ENCODE measurements around the gene FAXC.

The FAXC gene

DNA sequence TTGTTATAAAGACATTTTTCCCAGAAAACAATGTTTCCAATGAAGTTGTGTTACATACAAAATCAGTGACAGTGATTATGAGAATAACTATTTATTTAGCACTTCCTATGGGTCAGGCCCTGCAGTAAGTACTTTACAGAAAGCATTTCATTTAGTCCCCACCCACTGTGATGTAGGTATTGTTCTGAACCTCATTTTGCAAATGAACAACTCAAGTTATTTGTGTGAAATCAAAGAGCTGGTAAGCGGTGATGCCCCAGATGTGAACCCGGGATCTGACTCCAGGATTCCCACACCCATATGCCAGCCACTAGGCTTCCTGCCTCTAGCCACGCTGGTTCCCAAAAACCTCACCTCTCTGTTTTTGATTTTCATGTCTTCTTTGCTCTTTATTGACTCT, 30.9 kb downstream of the FAXC start:
- no peak for DNase-seq (ENCODE audit: extremely low spot score)
- ChIA-PET CTCF (no interaction called here), POLR2A (no interaction called here)
- TF ChIP-seq ZNF384 (IDR thresholded peaks at IDR 0.05), result no peak
- no peak for TF ChIP-seq PKNOX1 (IDR thresholded peaks at IDR 0.05)
- no peak for TF ChIP-seq FOXK2 (IDR thresholded peaks at IDR 0.05)
- TF ChIP-seq L3MBTL2 (conservative IDR thresholded peaks at IDR 0.05), result no peak
- TF ChIP-seq ELF4 (IDR thresholded peaks at IDR 0.05), result no peak
- no peak for TF ChIP-seq CTBP1 (IDR thresholded peaks at IDR 0.05; ENCODE audit: borderline replicate concordance)
- TF ChIP-seq TARDBP (IDR thresholded peaks at IDR 0.05), result no peak

DNA sequence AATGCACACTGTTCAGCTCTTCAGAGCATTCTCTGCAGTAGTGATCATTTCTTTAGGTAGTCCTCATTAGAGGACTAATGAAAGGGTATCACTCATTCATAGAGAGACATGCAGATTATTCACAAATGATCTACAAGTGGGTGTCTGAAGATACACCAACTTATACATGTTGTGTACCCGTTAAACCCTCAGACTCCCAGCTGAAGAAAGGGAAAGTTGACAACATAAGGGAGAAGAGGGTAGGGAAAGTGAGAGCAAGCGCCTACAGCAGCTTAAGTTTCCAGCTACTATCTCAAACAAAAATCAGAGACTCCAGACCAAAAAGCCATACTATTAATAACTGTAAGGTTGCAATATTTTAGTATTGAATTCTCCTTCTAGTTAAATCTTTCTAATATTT, 37.1 kb downstream of the FAXC start:
- DNase-seq (ENCODE audit: extremely low spot score), result no peak
- POLR2A ChIA-PET, result no interaction called here
- CTCF ChIA-PET, result interaction anchor here (1.0 kb wide), 1 partner anchor 22 kb away, joined by 3 read pairs; no protein-coding TSS in a partner anchor
- no peak for TF ChIP-seq FOXM1 (IDR thresholded peaks at IDR 0.05; ENCODE audit: borderline replicate concordance)
- no peak for TF ChIP-seq PKNOX1 (IDR thresholded peaks at IDR 0.05)
- TF ChIP-seq L3MBTL2 (conservative IDR thresholded peaks at IDR 0.05), result no peak
- TF ChIP-seq FOXA1 (IDR thresholded peaks at IDR 0.05), result no peak
- no peak for TF ChIP-seq ELF4 (IDR thresholded peaks at IDR 0.05)
- TF ChIP-seq CTBP1 (IDR thresholded peaks at IDR 0.05; ENCODE audit: borderline replicate concordance), result no peak
- no peak for TF ChIP-seq LEF1 (IDR thresholded peaks at IDR 0.05; ENCODE audit: borderline replicate concordance)
- no peak for TF ChIP-seq ZNF384 (IDR thresholded peaks at IDR 0.05)
- no peak for TF ChIP-seq HDGF (IDR thresholded peaks at IDR 0.05; ENCODE audit: borderline replicate concordance)
- no peak for TF ChIP-seq SUZ12 (IDR thresholded peaks at IDR 0.05)
- no peak for TF ChIP-seq BHLHE40 (IDR thresholded peaks at IDR 0.05; ENCODE audit: borderline replicate concordance)
- TF ChIP-seq TARDBP (IDR thresholded peaks at IDR 0.05), result no peak
- TF ChIP-seq ARNT (IDR thresholded peaks at IDR 0.05), result no peak
- TF ChIP-seq FOXK2 (IDR thresholded peaks at IDR 0.05), result no peak

- ChIA-PET POLR2A (no interaction called here), CTCF (no interaction called here)
- DNase-seq (ENCODE audit: extremely low spot score), result no peak
- TF ChIP-seq FOXK2 (IDR thresholded peaks at IDR 0.05), result no peak
- TF ChIP-seq LEF1 (IDR thresholded peaks at IDR 0.05; ENCODE audit: borderline replicate concordance), result no peak
- TF ChIP-seq FOXM1 (IDR thresholded peaks at IDR 0.05; ENCODE audit: borderline replicate concordance), result no peak
- TF ChIP-seq SP1 (IDR thresholded peaks at IDR 0.05), result no peak
- TF ChIP-seq PKNOX1 (IDR thresholded peaks at IDR 0.05), result peak; percentile 40; the same call in 1 of the 2 replicates
- no peak for TF ChIP-seq ELF4 (IDR thresholded peaks at IDR 0.05)
- TF ChIP-seq ARNT (IDR thresholded peaks at IDR 0.05), result no peak
- no peak for TF ChIP-seq SUZ12 (IDR thresholded peaks at IDR 0.05)
These were observed 38.9 kb downstream of the FAXC start for GRCh38 chr6:99310553-99310952.

DNA sequence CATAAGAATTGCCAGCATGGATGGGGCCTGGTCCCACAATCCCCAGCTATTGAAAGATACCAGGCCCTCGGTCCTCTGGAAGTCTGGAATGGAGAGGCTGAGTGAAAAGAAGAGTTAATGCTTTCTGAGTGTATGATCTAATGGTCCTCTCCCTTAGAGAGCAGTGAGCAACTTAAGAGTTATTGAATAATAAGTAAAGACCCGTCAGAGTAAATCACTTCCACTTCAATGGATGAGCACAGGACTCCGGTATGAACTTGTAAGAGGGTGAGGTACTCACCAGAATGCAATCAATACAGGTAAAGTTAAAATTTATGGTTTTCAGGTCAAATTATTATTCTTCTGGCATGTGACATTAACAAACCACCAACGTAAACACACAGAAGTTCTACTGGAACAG, 39.9 kb downstream of the FAXC start:
- DNase-seq (ENCODE audit: extremely low spot score), result no peak
- ChIA-PET POLR2A (no interaction called here), CTCF (no interaction called here)
- TF ChIP-seq BHLHE40 (IDR thresholded peaks at IDR 0.05; ENCODE audit: borderline replicate concordance) (no peak), TARDBP (IDR thresholded peaks at IDR 0.05) (no peak), SUZ12 (IDR thresholded peaks at IDR 0.05) (no peak), ARNT (IDR thresholded peaks at IDR 0.05) (no peak), PKNOX1 (IDR thresholded peaks at IDR 0.05) (no peak), SP1 (IDR thresholded peaks at IDR 0.05) (no peak), FOXM1 (IDR thresholded peaks at IDR 0.05; ENCODE audit: borderline replicate concordance) (no peak), L3MBTL2 (conservative IDR thresholded peaks at IDR 0.05) (no peak), HDGF (IDR thresholded peaks at IDR 0.05; ENCODE audit: borderline replicate concordance) (no peak), LEF1 (IDR thresholded peaks at IDR 0.05; ENCODE audit: borderline replicate concordance) (no peak)

DNA sequence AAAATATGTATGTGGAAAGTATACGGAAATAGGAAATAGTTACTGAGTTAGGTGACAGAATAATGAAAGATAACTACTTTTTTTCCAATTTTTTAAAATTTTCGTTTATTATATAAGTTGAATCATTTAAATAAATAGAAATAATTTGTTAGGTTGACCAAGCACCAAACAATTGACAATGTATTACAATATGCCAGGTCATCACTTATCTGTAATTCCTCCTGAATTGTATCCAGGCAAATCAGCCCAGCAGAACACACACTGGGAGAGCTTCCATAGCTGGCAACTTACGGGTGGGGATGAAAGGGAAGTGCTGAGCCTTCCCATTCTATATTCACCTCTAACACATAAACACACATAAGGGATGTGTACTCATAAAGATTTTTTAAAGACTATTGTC, 40.7 kb downstream of the FAXC start:
- no peak for DNase-seq (ENCODE audit: extremely low spot score)
- ChIA-PET POLR2A (no interaction called here), CTCF (no interaction called here)
- no peak for TF ChIP-seq HDGF (IDR thresholded peaks at IDR 0.05; ENCODE audit: borderline replicate concordance)
- TF ChIP-seq LEF1 (IDR thresholded peaks at IDR 0.05; ENCODE audit: borderline replicate concordance), result no peak
- no peak for TF ChIP-seq PKNOX1 (IDR thresholded peaks at IDR 0.05)
- TF ChIP-seq ZNF384 (IDR thresholded peaks at IDR 0.05), result no peak
- no peak for TF ChIP-seq L3MBTL2 (conservative IDR thresholded peaks at IDR 0.05)
- TF ChIP-seq FOXK2 (IDR thresholded peaks at IDR 0.05), result no peak
- no peak for TF ChIP-seq BHLHE40 (IDR thresholded peaks at IDR 0.05; ENCODE audit: borderline replicate concordance)
- no peak for TF ChIP-seq NFRKB (IDR thresholded peaks at IDR 0.05)
- no peak for TF ChIP-seq SP1 (IDR thresholded peaks at IDR 0.05)
- TF ChIP-seq SUZ12 (IDR thresholded peaks at IDR 0.05), result no peak
- TF ChIP-seq TARDBP (IDR thresholded peaks at IDR 0.05), result no peak
- no peak for TF ChIP-seq ARNT (IDR thresholded peaks at IDR 0.05)
- TF ChIP-seq ELF4 (IDR thresholded peaks at IDR 0.05), result no peak
- TF ChIP-seq CTBP1 (IDR thresholded peaks at IDR 0.05; ENCODE audit: borderline replicate concordance), result no peak
- no peak for TF ChIP-seq FOXA1 (IDR thresholded peaks at IDR 0.05)
- no peak for TF ChIP-seq FOXM1 (IDR thresholded peaks at IDR 0.05; ENCODE audit: borderline replicate concordance)
